NCI-H345 treated with DMSO at 0.1 percent for 48 hours (cell line): Measurements from ENCODE around the gene DNASE1.
"Not testable (repeated sequence)": the region's sequence is repeated elsewhere in the genome, so short reads cannot be mapped to it uniquely, and the experiment has no call there.

Experiments used
- DNase-seq: peaks from one replicate; lab custom pipeline; 2025; ENCODE audit not compliant: unreplicated experiment; lab: John Stamatoyannopoulos, UW

The DNASE1 gene

GRCh38 chr16:3640632-3641501, 13.6 kb upstream of the DNASE1 start:
- no peak for DNase-seq

- no peak for DNase-seq
Observed at GRCh38 chr16:3641801-3642396, 12.6 kb upstream of the DNASE1 start.

GRCh38 chr16:3642397-3643094, 11.9 kb upstream of the DNASE1 start:
- no peak for DNase-seq

- DNase-seq, result no peak
Observed at GRCh38 chr16:3643095-3643730, 11.3 kb upstream of the DNASE1 start.

DNA sequence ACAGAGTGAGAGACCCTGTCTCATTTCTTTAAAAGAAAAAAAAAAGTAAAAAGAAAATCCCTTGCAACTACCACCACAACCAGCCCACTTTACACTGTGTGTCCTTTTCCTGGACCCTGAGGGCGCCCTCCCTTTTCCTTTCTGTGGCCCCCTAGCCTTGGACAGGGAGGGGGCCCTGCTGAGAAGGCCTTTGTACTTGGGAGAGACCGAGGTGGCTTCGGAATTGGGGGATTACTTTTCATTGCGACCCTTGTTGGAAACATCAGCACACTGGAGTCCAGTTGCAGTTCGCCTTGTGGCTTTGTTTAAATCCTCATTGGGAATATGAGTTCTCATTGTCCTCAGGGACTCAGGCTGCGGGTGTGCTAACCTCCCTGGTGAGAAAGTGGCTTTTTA, 9.4 kb upstream of the DNASE1 start:
- DNase-seq, result no peak

DNA sequence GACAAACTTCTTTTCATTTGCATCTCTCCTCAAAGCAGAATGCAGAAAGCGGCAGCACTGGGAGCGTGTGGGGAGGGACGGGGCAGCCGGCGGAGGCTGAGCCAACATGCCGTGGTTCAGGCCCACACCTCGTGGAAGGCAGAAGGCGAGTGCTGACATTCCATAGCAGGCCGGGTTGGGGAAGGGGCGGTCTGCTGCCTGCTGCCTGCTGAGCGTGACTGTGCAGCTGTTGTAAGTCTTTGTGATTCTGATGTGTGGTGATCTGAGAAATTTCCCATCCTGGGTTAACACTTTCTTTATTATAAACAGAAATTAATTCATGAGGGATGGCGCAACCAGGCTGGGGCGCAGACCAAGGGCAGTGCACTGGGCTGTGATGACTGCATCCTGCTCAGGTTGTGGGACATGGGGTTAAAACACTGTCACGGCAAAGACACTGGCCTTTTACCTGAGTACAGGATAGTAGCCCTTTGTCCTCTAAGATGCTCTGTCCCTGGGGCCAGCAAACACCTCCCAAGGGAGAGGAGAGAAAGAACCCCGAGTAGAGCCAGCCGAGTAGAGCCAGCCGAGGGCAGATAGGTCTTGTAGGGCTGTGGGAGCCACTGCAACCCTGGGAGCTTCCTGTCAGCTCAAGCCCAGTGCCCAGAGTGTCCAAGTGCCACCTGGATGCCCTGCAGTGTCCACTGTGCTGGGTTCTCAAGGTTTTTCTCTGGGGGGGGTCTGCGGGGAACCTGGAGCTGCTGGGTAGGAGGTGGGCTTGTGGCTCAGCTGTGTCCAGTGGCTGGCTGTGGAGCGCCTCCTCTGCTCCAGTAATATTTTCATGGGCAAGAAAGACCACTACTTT, 8.8 kb upstream of the DNASE1 start:
- DNase-seq, result no peak

DNA sequence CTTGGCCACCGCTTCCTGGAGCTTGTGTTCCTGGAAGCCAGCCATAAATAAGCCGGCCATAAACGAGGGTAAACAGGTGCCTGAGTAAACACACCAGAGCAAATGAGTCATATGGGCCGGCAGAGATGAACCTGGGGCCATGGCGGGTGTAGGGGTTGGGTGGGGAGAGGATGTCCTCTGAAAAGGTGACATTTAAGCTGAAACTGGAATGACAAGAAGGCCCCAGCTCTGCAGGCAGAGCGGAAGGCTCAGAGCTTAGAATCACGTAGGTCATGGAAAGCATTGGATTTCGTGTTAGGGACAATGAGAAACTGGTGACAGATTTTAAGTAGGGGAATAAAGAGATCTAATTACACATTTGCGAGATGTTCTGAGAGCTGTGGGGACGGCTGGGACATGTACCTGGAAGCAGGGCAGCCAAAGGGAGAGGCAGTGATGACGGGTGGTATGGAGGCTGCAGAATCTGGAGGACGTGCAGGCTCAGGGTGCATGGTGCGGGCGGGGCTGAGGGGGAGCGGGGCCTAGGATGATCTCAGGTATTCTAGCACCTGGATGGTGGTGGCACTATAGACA, 8.1 kb upstream of the DNASE1 start:
- DNase-seq, result no peak

GRCh38 chr16:3650631-3651265, 3.7 kb upstream of the DNASE1 start:
- DNase-seq, result no peak

GRCh38 chr16:3651461-3652372, 2.8 kb upstream of the DNASE1 start:
- DNase-seq, result no peak

DNA sequence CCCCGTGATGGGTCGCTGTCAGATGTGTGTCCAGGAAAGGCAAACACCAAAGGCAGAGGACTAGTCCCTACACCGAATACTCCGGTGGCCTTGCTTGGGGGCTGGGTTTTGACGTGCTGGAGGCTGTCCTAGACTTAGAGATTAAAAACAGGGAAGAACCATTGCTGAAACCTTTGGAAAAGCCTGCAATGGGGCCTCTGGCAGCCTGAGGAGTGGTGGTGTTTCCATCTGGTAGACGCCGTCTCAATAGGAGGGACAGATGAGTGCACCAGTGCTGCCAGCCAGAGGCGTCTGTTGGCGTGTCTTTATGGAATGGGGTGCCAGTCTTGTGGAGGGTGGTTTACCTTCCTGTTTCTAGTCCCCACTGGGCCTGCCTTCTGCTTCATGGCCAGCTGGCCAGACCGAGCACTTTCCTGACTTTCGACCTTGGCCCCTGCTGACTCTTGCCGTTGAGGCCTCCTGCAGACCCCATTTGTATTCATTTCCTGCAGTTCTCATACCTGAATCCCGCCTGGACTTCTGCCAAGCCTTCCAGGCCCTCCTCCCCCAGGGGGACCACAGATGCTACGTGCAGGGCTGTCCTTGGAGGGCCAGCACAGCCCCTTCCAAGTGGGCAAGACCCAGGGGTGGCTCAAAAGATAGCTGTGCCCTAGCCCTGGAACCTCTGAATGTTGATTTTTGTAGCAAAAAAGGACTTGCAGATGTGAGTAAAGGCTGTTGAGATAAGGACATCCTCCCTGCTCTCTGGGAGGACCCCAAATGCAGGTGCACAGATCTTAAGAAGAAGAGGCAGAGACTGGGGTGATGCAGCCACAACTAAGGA, 1.9 kb upstream of the DNASE1 start:
- DNase-seq, result no peak

GRCh38 chr16:3655030-3655395, 522 bp downstream of the DNASE1 start:
- no peak for DNase-seq

GRCh38 chr16:3655396-3656159, 1.1 kb downstream of the DNASE1 start:
- no peak for DNase-seq

- not testable (repeated sequence) for DNase-seq
Observed at GRCh38 chr16:3656160-3656490, 1.6 kb downstream of the DNASE1 start.

- DNase-seq, result no peak
Observed at GRCh38 chr16:3656491-3657468, 2.3 kb downstream of the DNASE1 start.

- DNase-seq, result no peak
Observed at GRCh38 chr16:3659251-3659650, 4.8 kb downstream of the DNASE1 start.

DNA sequence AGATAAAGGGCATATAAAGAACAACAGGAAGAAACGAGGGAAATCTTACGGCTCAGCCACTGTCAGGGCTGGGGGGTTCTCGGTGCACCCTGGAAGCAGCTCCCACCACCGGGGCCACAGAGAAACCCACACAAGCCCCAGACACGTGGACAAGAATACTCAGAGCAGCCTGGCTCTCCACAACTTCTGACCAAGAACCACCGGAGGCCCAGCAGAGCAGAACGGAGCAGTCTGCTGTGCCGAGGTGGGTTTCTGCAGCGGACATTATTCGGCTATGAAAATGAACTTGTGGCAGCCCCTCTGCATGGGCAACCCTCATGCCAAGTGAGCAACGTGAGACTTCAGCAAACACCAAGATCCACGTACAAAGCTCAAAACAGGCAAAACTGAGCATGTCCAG, 6.8 kb downstream of the DNASE1 start:
- no peak for DNase-seq
